HCT116 (cell line): Measurements from ENCODE around the gene RAB37. TPM values are rescaled to one million over a fixed set of nuclear protein-coding genes. Genes with fewer than 3 reads are reported as not detected.

Experiments used
- ATAC-seq: fragments of 200-7000 bp; cut with Tn5 transposase; 2 replicates; pipeline ENCODE4 v1.9.1; 2020; ENCODE audit warnings: mild to moderate bottlenecking, moderate library complexity
- BruUV-seq: library from RNA; stranded (reverse); fragments of 400-500 nt; replicated peaks from 2 replicates; lab custom pipeline; 2021; lab: Mats Ljungman, UMichigan
- CTCF ChIA-PET: fragments of 300-600 bp; sonication (Branson Sonifier 250); formaldehyde crosslinking; loops from one replicate; lab custom pipeline; 2021; ENCODE audit warnings: antibody characterized with exemption; lab: Charles Lee
- POLR2A ChIA-PET: fragments of 300-600, 350-600 bp; sonication (Branson Sonifier 250); formaldehyde crosslinking; loops from one replicate; lab custom pipeline; 2021; ENCODE audit warnings: antibody characterized with exemption; lab: Charles Lee
- RAD21 ChIA-PET, 2 experiments: fragments of 300-600 bp; sonication (Branson Sonifier 250); formaldehyde crosslinking; loops; one replicate each; lab custom pipeline; 2023; ENCODE audit warnings: low total read pairs in 2 of 2; ENCODE audit not compliant: uncharacterized antibody in 2 of 2, unreplicated experiment in 2 of 2, low non-redundant PET in 1 of 2; lab: Charles Lee
- DNase-seq: peaks from one replicate; pipeline ENCODE4 v3.0.0-alpha.2; 2010; ENCODE audit warnings: low read depth, low spot score
- H2AFZ ChIP-seq: fragments of 200-600 bp; shearing (Covaris generic), sonication (generic); 2 replicates; pipeline ENCODE4 v1.6.1; 2017; ENCODE audit warnings: low read depth, mixed run types, mixed read lengths, antibody characterized with exemption, low read length; ENCODE audit not compliant: poor library complexity, severe bottlenecking
- H3K27ac ChIP-seq: 2 replicates; pipeline ENCODE4 v1.5.1; 2012; ENCODE audit warnings: low read depth, low read length
- H3K27me3 ChIP-seq: fragments of 200-600 bp; sonication (generic); 2 replicates; pipeline ENCODE4 v1.6.1; 2016; ENCODE audit warnings: mixed run types, low read length, mixed read lengths; ENCODE audit not compliant: insufficient read depth
- H3K36me3 ChIP-seq, 2 experiments: fragments of 200-500 bp in 1 of 2; fragments of 200-600 bp in 1 of 2; sonication (Bioruptor generic) in 1 of 2; sonication (generic) in 1 of 2; 2 replicates each; pipeline versions ENCODE4 v1.5.1 to v1.6.1; 2014 to 2016; ENCODE audit warnings: low read length in 2 of 2, inconsistent platforms in 1 of 2, mixed read lengths in 1 of 2, mixed run types in 1 of 2; ENCODE audit not compliant: insufficient read depth in 2 of 2, control insufficient read depth in 1 of 2
- H3K4me1 ChIP-seq, 2 experiments: fragments of 200-600 bp in 1 of 2; sonication (generic) in 1 of 2; 2 replicates each; pipeline versions ENCODE4 v1.5.1 to v1.6.1; 2012 to 2017; ENCODE audit warnings: low read length in 2 of 2, inconsistent platforms in 1 of 2, mild to moderate bottlenecking in 1 of 2, mixed read lengths in 1 of 2, mixed run types in 1 of 2, moderate library complexity in 1 of 2; ENCODE audit not compliant: insufficient read depth in 2 of 2, control insufficient read depth in 1 of 2
- H3K4me2 ChIP-seq: fragments of 200-600 bp; sonication (generic); 2 replicates; pipeline ENCODE4 v1.6.1; 2017; ENCODE audit warnings: mixed run types, low read length, mixed read lengths
- H3K4me3 ChIP-seq, 2 experiments: fragments of 200-600 bp in 1 of 2; sonication (generic) in 1 of 2; replicated peaks in 1 of 2; 2 replicates each; pipeline ENCODE4 v1.5.1; 2011 to 2016; ENCODE audit warnings: low read length in 2 of 2, control low read depth in 1 of 2, low read depth in 1 of 2, mild to moderate bottlenecking in 1 of 2, mixed read lengths in 1 of 2, mixed run types in 1 of 2
- H3K79me2 ChIP-seq: fragments of 200-600 bp; sonication (generic); 2 replicates; pipeline ENCODE4 v1.6.1; 2017; ENCODE audit warnings: mild to moderate bottlenecking, mixed run types, low read length, moderate library complexity, mixed read lengths; ENCODE audit not compliant: insufficient read depth
- H3K9ac ChIP-seq: fragments of 200-600 bp; sonication (generic); 2 replicates; pipeline ENCODE4 v1.6.1; 2016; ENCODE audit warnings: low read length, mixed read lengths
- H3K9me2 ChIP-seq: fragments of 200-600 bp; sonication (generic), shearing (Covaris generic); 2 replicates; pipeline ENCODE4 v1.6.1; 2017; ENCODE audit warnings: mixed run types, mild to moderate bottlenecking, moderate library complexity; ENCODE audit not compliant: insufficient read depth
- H3K9me3 ChIP-seq, 2 experiments: fragments of 200-500 bp in 1 of 2; fragments of 200-600 bp in 1 of 2; sonication (Bioruptor generic) in 1 of 2; sonication (generic) in 1 of 2; 2 replicates each; pipeline ENCODE4 v1.6.1; 2014 to 2017; ENCODE audit warnings: low read length in 2 of 2, mixed read lengths in 2 of 2, inconsistent platforms in 1 of 2, low read depth in 1 of 2, mild to moderate bottlenecking in 1 of 2, mixed run types in 1 of 2, moderate library complexity in 1 of 2; ENCODE audit not compliant: control insufficient read depth in 1 of 2, insufficient read depth in 1 of 2
- H4K20me1 ChIP-seq: fragments of 200-600 bp; sonication (generic), shearing (Covaris generic); 2 replicates; pipeline ENCODE4 v1.6.1; 2017; ENCODE audit warnings: mixed run types, mild to moderate bottlenecking, moderate library complexity; ENCODE audit not compliant: insufficient read depth
- ATF3 ChIP-seq: IDR thresholded peaks from 2 replicates; pipeline ENCODE4 v1.6.1; 2012
- CBX3 ChIP-seq: IDR thresholded peaks from 2 replicates; pipeline ENCODE4 v1.6.1; 2012; ENCODE audit warnings: low read depth
- CEBPB ChIP-seq: IDR thresholded peaks from 2 replicates; pipeline ENCODE4 v1.6.1; 2012; ENCODE audit warnings: low read depth
- CTCF ChIP-seq, 3 experiments: fragments of 200-600 bp in 1 of 3; sonication (generic) in 1 of 3; IDR thresholded peaks in 2 of 3; conservative IDR thresholded peaks in 1 of 3; 2 replicates each; pipeline ENCODE4 v1.5.1; 2012 to 2017; ENCODE audit warnings: low read depth in 2 of 3, low read length in 2 of 3, antibody characterized with exemption in 1 of 3, borderline replicate concordance in 1 of 3, control low read depth in 1 of 3, mild to moderate bottlenecking in 1 of 3, mixed read lengths in 1 of 3, mixed run types in 1 of 3, moderate library complexity in 1 of 3; ENCODE audit not compliant: insufficient read depth in 1 of 3
- EGR1 ChIP-seq: IDR thresholded peaks from 2 replicates; pipeline ENCODE4 v1.6.1; 2012; ENCODE audit warnings: low read depth
- ELF1 ChIP-seq: IDR thresholded peaks from 2 replicates; pipeline ENCODE4 v1.6.1; 2012; ENCODE audit warnings: low read depth, borderline replicate concordance
- EZH2phosphoT487 ChIP-seq: fragments of 200-600 bp; IDR thresholded peaks from 2 replicates; pipeline ENCODE4 v1.6.1; 2018; ENCODE audit warnings: antibody characterized with exemption, borderline replicate concordance
- FOSL1 ChIP-seq: IDR thresholded peaks from 2 replicates; pipeline ENCODE4 v1.6.1; 2012; ENCODE audit warnings: low read depth
- SIN3A ChIP-seq: IDR thresholded peaks from 2 replicates; pipeline ENCODE4 v1.6.1; 2012; ENCODE audit warnings: low read depth
- SP1 ChIP-seq: IDR thresholded peaks from 2 replicates; pipeline ENCODE4 v1.6.1; 2012; ENCODE audit warnings: low read depth
- SRF ChIP-seq: IDR thresholded peaks from 2 replicates; pipeline ENCODE4 v1.6.1; 2012; ENCODE audit warnings: low read depth
- TCF7L2 ChIP-seq: IDR thresholded peaks from 2 replicates; pipeline ENCODE4 v1.7.0; 2011; ENCODE audit warnings: borderline replicate concordance, inconsistent platforms; ENCODE audit not compliant: insufficient read depth, insufficient read length; ENCODE audit errors: extremely low read depth
- ZNF274 ChIP-seq: fragments of 200-500 bp; sonication (Bioruptor generic); IDR thresholded peaks from 2 replicates; pipeline ENCODE4 v1.6.1; 2014; ENCODE audit warnings: mild to moderate bottlenecking, low read depth, low read length, inconsistent platforms
- intact Hi-C: fragments of 100-400 bp; cut with micrococcal nuclease; formaldehyde crosslinking; loops from 2 replicates; pipeline ENCODE4 v1.10.0; 2022
- total RNA-seq: library from RNA; stranded (reverse); gene quantifications from one replicate; pipeline ENCODE4 v1.2.1, GENCODE V29; 2021; ENCODE audit not compliant: unreplicated experiment
- TF ChIP-seq, protein P1 (sequence below): IDR thresholded peaks from 2 replicates; pipeline ENCODE4 v1.6.1; 2012; ENCODE audit warnings: low read depth
- TF ChIP-seq, protein P2 (sequence below): IDR thresholded peaks from 2 replicates; pipeline ENCODE4 v1.6.1; 2012

RAB37 gene
- total RNA-seq, 1 experiment from 2014 or later = 8.2 TPM

DNA sequence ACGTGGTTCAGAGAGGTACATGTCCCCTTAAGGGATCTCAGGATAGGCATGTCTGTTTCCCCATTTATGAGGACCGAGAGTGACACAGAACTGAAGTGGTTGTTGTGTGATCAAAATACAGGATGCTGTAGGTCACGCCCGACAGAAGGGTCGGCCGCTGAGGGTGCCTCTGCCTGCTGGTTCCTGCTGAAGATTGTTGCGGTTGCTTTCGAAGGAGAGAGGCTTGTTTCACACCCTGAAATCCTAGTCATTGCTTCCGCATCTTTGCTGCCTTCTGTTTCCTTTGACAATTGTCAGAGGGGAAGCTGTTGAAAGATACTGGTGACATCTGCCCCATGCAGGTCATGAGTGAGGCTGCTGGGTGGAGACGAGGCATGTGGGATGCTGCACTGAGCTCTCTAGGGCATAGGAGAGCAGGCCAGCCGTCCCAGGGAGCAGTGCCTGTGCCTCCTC, 42.9 kb downstream of the RAB37 start:
- Histone ChIP-seq H2AFZ (no peak overlapping the region), H3K4me2 (no peak overlapping the region), H3K27ac (no peak overlapping the region), H4K20me1 (no peaks in the 10 kb centered on the region), H3K9ac (no peak overlapping the region), H3K9me2 (no peaks in the 10 kb centered on the region), H3K4me1 (peaks cover 9 to 15% of the 10 kb centered on the region in 2 experiments), H3K79me2 (peaks cover 30% of the 10 kb centered on the region), H3K36me3 (no peaks in the 10 kb centered on the region; a peak in 1 of 4 replicates), H3K4me3 (no peak overlapping the region), H3K9me3 (no peaks in the 10 kb centered on the region), H3K27me3 (no peaks in the 10 kb centered on the region)
- CTCF ChIA-PET = interaction anchor here (2.4 kb wide), 1 partner anchor 35 kb away, joined by 17 read pairs; no protein-coding TSS in a partner anchor
- POLR2A ChIA-PET = no interaction called here
- RAD21 ChIA-PET = no interaction called here
- BruUV-seq = no TSS peak
- TF ChIP-seq SP1 (no peak), SRF (no peak), SIN3A (no peak), ATF3 (no peak), CTCF (IDR thresholded peaks at IDR 0.05 in 2 of 3, conservative IDR thresholded peaks at IDR 0.05 in 1 of 3; ENCODE audit: borderline replicate concordance in 1 of 3, insufficient read depth in 1 of 3, low read depth in 2 of 3, low read length in 2 of 3) (no peak), TCF7L2 (no peak), EZH2phosphoT487 (no peak), ELF1 (no peak), CBX3 (no peak), EGR1 (no peak), ZNF274 (no peak), CEBPB (no peak), FOSL1 (no peak)
- TF ChIP-seq, protein P1, sequence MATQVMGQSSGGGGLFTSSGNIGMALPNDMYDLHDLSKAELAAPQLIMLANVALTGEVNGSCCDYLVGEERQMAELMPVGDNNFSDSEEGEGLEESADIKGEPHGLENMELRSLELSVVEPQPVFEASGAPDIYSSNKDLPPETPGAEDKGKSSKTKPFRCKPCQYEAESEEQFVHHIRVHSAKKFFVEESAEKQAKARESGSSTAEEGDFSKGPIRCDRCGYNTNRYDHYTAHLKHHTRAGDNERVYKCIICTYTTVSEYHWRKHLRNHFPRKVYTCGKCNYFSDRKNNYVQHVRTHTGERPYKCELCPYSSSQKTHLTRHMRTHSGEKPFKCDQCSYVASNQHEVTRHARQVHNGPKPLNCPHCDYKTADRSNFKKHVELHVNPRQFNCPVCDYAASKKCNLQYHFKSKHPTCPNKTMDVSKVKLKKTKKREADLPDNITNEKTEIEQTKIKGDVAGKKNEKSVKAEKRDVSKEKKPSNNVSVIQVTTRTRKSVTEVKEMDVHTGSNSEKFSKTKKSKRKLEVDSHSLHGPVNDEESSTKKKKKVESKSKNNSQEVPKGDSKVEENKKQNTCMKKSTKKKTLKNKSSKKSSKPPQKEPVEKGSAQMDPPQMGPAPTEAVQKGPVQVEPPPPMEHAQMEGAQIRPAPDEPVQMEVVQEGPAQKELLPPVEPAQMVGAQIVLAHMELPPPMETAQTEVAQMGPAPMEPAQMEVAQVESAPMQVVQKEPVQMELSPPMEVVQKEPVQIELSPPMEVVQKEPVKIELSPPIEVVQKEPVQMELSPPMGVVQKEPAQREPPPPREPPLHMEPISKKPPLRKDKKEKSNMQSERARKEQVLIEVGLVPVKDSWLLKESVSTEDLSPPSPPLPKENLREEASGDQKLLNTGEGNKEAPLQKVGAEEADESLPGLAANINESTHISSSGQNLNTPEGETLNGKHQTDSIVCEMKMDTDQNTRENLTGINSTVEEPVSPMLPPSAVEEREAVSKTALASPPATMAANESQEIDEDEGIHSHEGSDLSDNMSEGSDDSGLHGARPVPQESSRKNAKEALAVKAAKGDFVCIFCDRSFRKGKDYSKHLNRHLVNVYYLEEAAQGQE = no peak
- TF ChIP-seq, protein P2, sequence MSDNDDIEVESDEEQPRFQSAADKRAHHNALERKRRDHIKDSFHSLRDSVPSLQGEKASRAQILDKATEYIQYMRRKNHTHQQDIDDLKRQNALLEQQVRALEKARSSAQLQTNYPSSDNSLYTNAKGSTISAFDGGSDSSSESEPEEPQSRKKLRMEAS = no peak
- DNase-seq (no peak), ATAC-seq (no peak)
- intact Hi-C loops = loop anchor here (5.0 kb wide), 1 partner anchor 92 kb away; the partner anchor contains the start of gene FDXR
